ENCODE results near the gene WNT1.

Gene WNT1

GRCh38 chr12:48980389-48980952, 2.3 kb downstream of the WNT1 start:
- Histone ChIP-seq H3K4me1 (ENCODE audit: insufficient read depth, low read length, poor library complexity, severe bottlenecking) (peaks cover 4% of the 10 kb centered on the region), H3K4me3 (ENCODE audit: low read length, poor library complexity, severe bottlenecking) (no peak overlapping the region), H3K9ac (ENCODE audit: low read depth, low read length, poor library complexity, severe bottlenecking) (no peak overlapping the region)

GRCh38 chr12:48980953-48981756, 3.0 kb downstream of the WNT1 start:
- no peaks in the 10 kb centered on the region for H4K20me1 ChIP-seq (ENCODE audit: insufficient read depth, low read length, poor library complexity, severe bottlenecking)
- H3K9me3 ChIP-seq (ENCODE audit: insufficient read depth, low read depth, low read length), result no peaks in the 10 kb centered on the region
- peaks cover 4% of the 10 kb centered on the region for H3K4me1 ChIP-seq (ENCODE audit: insufficient read depth, low read length, poor library complexity, severe bottlenecking)
- no peak overlapping the region for H3K4me2 ChIP-seq (ENCODE audit: low read depth, low read length, poor library complexity, severe bottlenecking)
- no peak overlapping the region for H2AFZ ChIP-seq (ENCODE audit: low read length)
- TF ChIP-seq EZH2phosphoT487 (IDR thresholded peaks at IDR 0.05; ENCODE audit: borderline replicate concordance), result no peak
- no peak for TF ChIP-seq CTCF (conservative IDR thresholded peaks at IDR 0.05; ENCODE audit: low read length)
- H3K79me2 ChIP-seq (ENCODE audit: insufficient read depth, low read length), result no peaks in the 10 kb centered on the region
- H3K9me2 ChIP-seq (replicated peaks; ENCODE audit: low read depth, low read length), result no peaks in the 10 kb centered on the region
- H3K4me3 ChIP-seq (ENCODE audit: low read length, poor library complexity, severe bottlenecking), result no peak overlapping the region
- H3F3A ChIP-seq (ENCODE audit: low read depth), result no peaks in the 10 kb centered on the region
- H3K27me3 ChIP-seq (ENCODE audit: insufficient read depth, low read length, poor library complexity, severe bottlenecking), result no peaks in the 10 kb centered on the region
- H3K9ac ChIP-seq (ENCODE audit: low read depth, low read length, poor library complexity, severe bottlenecking), result no peak overlapping the region
- no peaks in the 10 kb centered on the region for H3K36me3 ChIP-seq (ENCODE audit: insufficient read depth, low read length)

More at GRCh38 chr12:48980389-48980952, 2.3 kb downstream of the WNT1 start:
- no peaks in the 10 kb centered on the region for H3F3A ChIP-seq (ENCODE audit: low read depth)
- no peak for TF ChIP-seq CTCF (conservative IDR thresholded peaks at IDR 0.05; ENCODE audit: low read length)
- no peak for TF ChIP-seq EZH2phosphoT487 (IDR thresholded peaks at IDR 0.05; ENCODE audit: borderline replicate concordance)
- H3K79me2 ChIP-seq (ENCODE audit: insufficient read depth, low read length), result no peaks in the 10 kb centered on the region
- H3K9me2 ChIP-seq (replicated peaks; ENCODE audit: low read depth, low read length), result no peaks in the 10 kb centered on the region
- H3K9me3 ChIP-seq (ENCODE audit: insufficient read depth, low read depth, low read length), result no peaks in the 10 kb centered on the region
- H4K20me1 ChIP-seq (ENCODE audit: insufficient read depth, low read length, poor library complexity, severe bottlenecking), result no peaks in the 10 kb centered on the region
- no peak overlapping the region for H2AFZ ChIP-seq (ENCODE audit: low read length)
- no peak overlapping the region for H3K4me2 ChIP-seq (ENCODE audit: low read depth, low read length, poor library complexity, severe bottlenecking)
- H3K27me3 ChIP-seq (ENCODE audit: insufficient read depth, low read length, poor library complexity, severe bottlenecking), result no peaks in the 10 kb centered on the region
- no peaks in the 10 kb centered on the region for H3K36me3 ChIP-seq (ENCODE audit: insufficient read depth, low read length)

- H3K4me2 ChIP-seq (ENCODE audit: low read depth, low read length, poor library complexity, severe bottlenecking), result no peak overlapping the region
- no peak overlapping the region for H3K4me3 ChIP-seq (ENCODE audit: low read length, poor library complexity, severe bottlenecking)
- H4K20me1 ChIP-seq (ENCODE audit: insufficient read depth, low read length, poor library complexity, severe bottlenecking), result no peaks in the 10 kb centered on the region
- H3K79me2 ChIP-seq (ENCODE audit: insufficient read depth, low read length), result no peaks in the 10 kb centered on the region
- peaks cover 4% of the 10 kb centered on the region for H3K4me1 ChIP-seq (ENCODE audit: insufficient read depth, low read length, poor library complexity, severe bottlenecking)
- H3K9ac ChIP-seq (ENCODE audit: low read depth, low read length, poor library complexity, severe bottlenecking), result no peak overlapping the region
- H3K27me3 ChIP-seq (ENCODE audit: insufficient read depth, low read length, poor library complexity, severe bottlenecking), result no peaks in the 10 kb centered on the region
- H3K36me3 ChIP-seq (ENCODE audit: insufficient read depth, low read length), result no peaks in the 10 kb centered on the region
- no peak overlapping the region for H2AFZ ChIP-seq (ENCODE audit: low read length)
- no peaks in the 10 kb centered on the region for H3K9me2 ChIP-seq (replicated peaks; ENCODE audit: low read depth, low read length)
- H3F3A ChIP-seq (ENCODE audit: low read depth), result no peaks in the 10 kb centered on the region
- no peaks in the 10 kb centered on the region for H3K9me3 ChIP-seq (ENCODE audit: insufficient read depth, low read depth, low read length)
- no peak for TF ChIP-seq EZH2phosphoT487 (IDR thresholded peaks at IDR 0.05; ENCODE audit: borderline replicate concordance)
- TF ChIP-seq CTCF (conservative IDR thresholded peaks at IDR 0.05; ENCODE audit: low read length), result no peak
Measured at GRCh38 chr12:48981757-48982157, 3.6 kb downstream of the WNT1 start.

Data from Loucy (cell line).